Keratinocyte (primary cell): ENCODE measurements around the gene TOM1L2. TPM values are rescaled to one million over a fixed set of nuclear protein-coding genes. Genes with fewer than 3 reads are reported as not detected.

ENCODE experiments used
- DNase-seq: peaks from one replicate; pipeline ENCODE4 v3.0.0-alpha.2; 2011; ENCODE audit warnings: low read depth, missing footprints, low spot score
- FAIRE-seq: peaks from 2 replicates; lab custom pipeline; 2011; peaks lifted over from hg19 to GRCh38; lab: Jason Lieb, UNC
- H2AFZ ChIP-seq: 2 replicates; pipeline ENCODE4 v1.6.0; 2012; ENCODE audit warnings: low read length, control low read depth, inconsistent platforms; ENCODE audit not compliant: control insufficient read depth
- H3K27ac ChIP-seq: 2 replicates; pipeline ENCODE4 v1.5.1; 2011; ENCODE audit warnings: low read length; ENCODE audit not compliant: control insufficient read depth, insufficient read depth
- H3K27me3 ChIP-seq: 3 replicates; pipeline ENCODE4 v1.6.0; 2011; ENCODE audit warnings: low read length; ENCODE audit not compliant: control insufficient read depth, insufficient read depth; ENCODE audit errors: extremely low read depth
- H3K36me3 ChIP-seq, 2 experiments: 2 replicates in 1 of 2; 3 replicates in 1 of 2; pipeline ENCODE4 v1.5.1; 2011; ENCODE audit warnings: low read length in 2 of 2, mild to moderate bottlenecking in 1 of 2; ENCODE audit not compliant: control insufficient read depth in 2 of 2, insufficient read depth in 2 of 2; ENCODE audit errors: extremely low read depth in 1 of 2
- H3K4me1 ChIP-seq: 3 replicates; pipeline ENCODE4 v1.5.1; 2011; ENCODE audit warnings: low read length; ENCODE audit not compliant: control insufficient read depth, insufficient read depth; ENCODE audit errors: extremely low read depth
- H3K4me2 ChIP-seq: 3 replicates; pipeline ENCODE4 v1.6.0; 2011; ENCODE audit warnings: low read depth, low read length; ENCODE audit not compliant: control insufficient read depth, insufficient read depth; ENCODE audit errors: extremely low read depth
- H3K4me3 ChIP-seq, 3 experiments: fragments of 200-600 bp in 1 of 3; sonication (generic) in 1 of 3; 2 replicates in 2 of 3; 3 replicates in 1 of 3; pipeline ENCODE4 v1.5.1; 2011 to 2016; ENCODE audit warnings: low read length in 3 of 3, mild to moderate bottlenecking in 3 of 3, control low read depth in 2 of 3, inconsistent platforms in 1 of 3, low read depth in 1 of 3, mixed read lengths in 1 of 3, mixed run types in 1 of 3, moderate library complexity in 1 of 3; ENCODE audit not compliant: control insufficient read depth in 2 of 3, insufficient read depth in 2 of 3; ENCODE audit errors: extremely low read depth in 1 of 3
- H3K79me2 ChIP-seq: 2 replicates; pipeline ENCODE4 v1.6.0; 2012; ENCODE audit warnings: low read length; ENCODE audit not compliant: control insufficient read depth, insufficient read depth
- H3K9ac ChIP-seq: 3 replicates; pipeline ENCODE4 v1.6.0; 2011; ENCODE audit warnings: low read length; ENCODE audit not compliant: control insufficient read depth, insufficient read depth; ENCODE audit errors: extremely low read depth
- H3K9me1 ChIP-seq: 3 replicates; pipeline ENCODE4 v1.6.0; 2011; ENCODE audit warnings: low read length; ENCODE audit not compliant: control insufficient read depth, insufficient read depth; ENCODE audit errors: extremely low read depth
- H3K9me3 ChIP-seq: 2 replicates; pipeline ENCODE4 v1.5.1; 2012; ENCODE audit warnings: low read depth, low read length; ENCODE audit not compliant: control insufficient read depth
- H4K20me1 ChIP-seq: 3 replicates; pipeline ENCODE4 v1.6.0; 2011; ENCODE audit warnings: low read length; ENCODE audit not compliant: control insufficient read depth, insufficient read depth; ENCODE audit errors: extremely low read depth
- CTCF ChIP-seq, 3 experiments: IDR thresholded peaks in 1 of 3; conservative IDR thresholded peaks in 1 of 3; optimal IDR thresholded peaks in 1 of 3; 2 replicates in 2 of 3; 3 replicates in 1 of 3; pipeline versions ENCODE3 to v1.5.1; 2011; ENCODE audit warnings: low read length in 3 of 3, mild to moderate bottlenecking in 3 of 3, moderate library complexity in 2 of 3, control low read depth in 1 of 3, inconsistent platforms in 1 of 3; ENCODE audit not compliant: insufficient read depth in 2 of 3; ENCODE audit errors: extremely low read depth in 1 of 3
- EZH2 ChIP-seq: IDR thresholded peaks from one replicate; pipeline ENCODE4 v1.6.1; 2012; ENCODE audit warnings: inconsistent platforms, mild to moderate bottlenecking, low read length, moderate library complexity
- dilution Hi-C: fragments of 300-500 bp; cut with MboI; formaldehyde crosslinking; loops from one replicate; pipeline ENCODE4 v1.7.0; 2020; ENCODE audit warnings: low sequenced_read_pairs; ENCODE audit not compliant: extremely low pct_ligation_motif_present
- polyA plus RNA-seq, 5 experiments: library from polyadenylated mRNA; depleted of rRNA in 3 of 5; stranded (reverse) in 3 of 5; stranded (forward) in 1 of 5; unstranded in 1 of 5; fragments of >200 nt; gene quantifications; 1 replicate in 1 of 5; 2 replicates in 3 of 5; 3 replicates in 1 of 5; pipeline versions ENCODE4 v1.2.1 to v1.2.3, GENCODE V29; 2011 to 2012; ENCODE audit warnings: missing spikeins in 2 of 5, low read depth in 1 of 5, low replicate concordance in 1 of 5

The TOM1L2 gene
- polyA plus RNA-seq, 1 donor (not counting 4 experiments of a cell fraction or from before 2014, with no cell fraction given), result 36.3 TPM

GRCh38 chr17:18002171-18002570, 30.0 kb upstream of the TOM1L2 start:
- Histone ChIP-seq H3K4me3 (no peak overlapping the region), H3K27ac (no peak overlapping the region), H3K36me3 (no peaks in the 10 kb centered on the region), H2AFZ (no peak overlapping the region), H3K27me3 (no peaks in the 10 kb centered on the region), H3K4me2 (no peak overlapping the region), H4K20me1 (no peaks in the 10 kb centered on the region), H3K9me1 (no peaks in the 10 kb centered on the region), H3K79me2 (no peaks in the 10 kb centered on the region), H3K4me1 (peaks cover 5% of the 10 kb centered on the region), H3K9me3 (no peaks in the 10 kb centered on the region), H3K9ac (no peak overlapping the region)
- dilution Hi-C loops, result no loop called here
- no peak for FAIRE-seq
- no peak for DNase-seq
- TF ChIP-seq EZH2, result no peak
- TF ChIP-seq CTCF (optimal IDR thresholded peaks at IDR 0.05 in 1 of 3, IDR thresholded peaks at IDR 0.05 in 1 of 3, conservative IDR thresholded peaks at IDR 0.05 in 1 of 3; ENCODE audit: extremely low read depth in 1 of 3, insufficient read depth in 2 of 3, low read length in 3 of 3), result no peak

GRCh38 chr17:18000030-18000408, 27.8 kb upstream of the TOM1L2 start:
- no peak overlapping the region for H3K27ac ChIP-seq
- dilution Hi-C loops, result no loop called here
- no peak overlapping the region for H3K4me2 ChIP-seq
- no peak overlapping the region for H3K4me3 ChIP-seq
- no peaks in the 10 kb centered on the region for H3K79me2 ChIP-seq
- no peak for TF ChIP-seq EZH2
- DNase-seq (no peak), FAIRE-seq (no peak)
- H3K9me1 ChIP-seq, result no peaks in the 10 kb centered on the region
- no peaks in the 10 kb centered on the region for H3K9me3 ChIP-seq
- no peaks in the 10 kb centered on the region for H3K36me3 ChIP-seq
- H2AFZ ChIP-seq, result no peak overlapping the region
- peaks cover 2% of the 10 kb centered on the region for H3K4me1 ChIP-seq
- H3K27me3 ChIP-seq, result no peaks in the 10 kb centered on the region
- H4K20me1 ChIP-seq, result no peaks in the 10 kb centered on the region
- H3K9ac ChIP-seq, result no peak overlapping the region

DNA sequence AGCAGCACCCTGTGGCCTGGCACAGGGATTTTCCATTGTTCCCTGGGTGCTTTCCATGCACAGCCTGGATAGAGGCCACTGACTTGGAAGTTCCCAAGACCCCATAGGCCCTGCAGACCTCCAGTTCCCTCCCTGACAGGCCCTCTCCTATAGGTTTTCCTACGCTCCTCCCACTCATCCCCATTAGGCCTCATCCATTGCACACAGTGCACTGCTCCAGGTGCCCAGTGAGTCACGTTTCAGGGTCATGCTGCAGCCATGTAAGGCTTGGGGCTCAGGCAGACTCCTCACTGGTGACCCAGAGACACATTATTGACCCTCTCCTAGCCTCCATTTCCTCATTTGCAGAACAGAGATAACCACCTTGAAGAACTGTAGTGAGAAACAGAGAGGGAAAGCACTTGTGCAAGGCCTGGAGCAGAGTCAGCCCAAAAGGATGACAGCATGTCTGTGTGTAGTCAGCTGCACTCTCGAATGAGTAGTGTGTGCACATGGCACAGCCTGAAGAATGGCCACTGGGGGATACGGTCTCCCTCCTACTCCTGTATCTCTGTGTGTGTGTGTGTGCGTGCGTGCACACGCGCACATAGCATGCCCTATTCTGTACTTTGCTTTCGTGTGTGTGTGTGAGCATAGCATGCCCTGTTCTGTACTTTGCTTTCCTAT, 27.3 kb upstream of the TOM1L2 start:
- no peak for DNase-seq
- H3K4me1 ChIP-seq, result peaks cover 8% of the 10 kb centered on the region
- dilution Hi-C loops, result no loop called here

More for the DNA sequence above, 27.3 kb upstream of the TOM1L2 start:
- Histone ChIP-seq H3K27me3 (no peaks in the 10 kb centered on the region), H3K79me2 (no peaks in the 10 kb centered on the region), H2AFZ (no peak overlapping the region), H4K20me1 (no peaks in the 10 kb centered on the region), H3K4me3 (no peak overlapping the region), H3K36me3 (no peaks in the 10 kb centered on the region), H3K9me1 (no peaks in the 10 kb centered on the region), H3K9me3 (no peaks in the 10 kb centered on the region), H3K9ac (no peak overlapping the region), H3K4me2 (no peak overlapping the region), H3K27ac (no peak overlapping the region)
- TF ChIP-seq EZH2 (no peak), CTCF (optimal IDR thresholded peaks at IDR 0.05 in 1 of 3, IDR thresholded peaks at IDR 0.05 in 1 of 3, conservative IDR thresholded peaks at IDR 0.05 in 1 of 3; ENCODE audit: extremely low read depth in 1 of 3, insufficient read depth in 2 of 3, low read length in 3 of 3) (no peak)
- no peak for FAIRE-seq
